ENCODE measurements around the gene CHID1.

CHID1 gene

GRCh38 chr11:861105-861479 lies 49.5 kb downstream of the CHID1 start:
- no peak for DNase-seq

GRCh38 chr11:860234-861104 lies 50.1 kb downstream of the CHID1 start:
- DNase-seq, result no peak

GRCh38 chr11:859394-860131 lies 51.0 kb downstream of the CHID1 start:
- no peak for DNase-seq

- no peak for DNase-seq
Observed at GRCh38 chr11:858762-859339, 51.8 kb downstream of the CHID1 start.

- DNase-seq, result no peak
Observed at GRCh38 chr11:858053-858761, 52.4 kb downstream of the CHID1 start.

- DNase-seq, result no peak
Observed at GRCh38 chr11:856397-856796, 54.2 kb downstream of the CHID1 start.

- DNase-seq, result no peak
Observed at GRCh38 chr11:855796-856195, 54.8 kb downstream of the CHID1 start.

GRCh38 chr11:855330-855674 lies 55.3 kb downstream of the CHID1 start:
- DNase-seq, result no peak

GRCh38 chr11:854601-855329 lies 55.8 kb downstream of the CHID1 start:
- DNase-seq, result no peak

- DNase-seq, result no peak
Observed at GRCh38 chr11:853682-854448, 56.7 kb downstream of the CHID1 start.

GRCh38 chr11:852762-853161 lies 57.8 kb downstream of the CHID1 start:
- no peak for DNase-seq

GRCh38 chr11:850775-851763 lies 59.5 kb downstream of the CHID1 start:
- no peak for DNase-seq

GRCh38 chr11:849951-850774 lies 60.4 kb downstream of the CHID1 start:
- no peak for DNase-seq

GRCh38 chr11:849104-849824 lies 61.3 kb downstream of the CHID1 start:
- DNase-seq, result no peak

GRCh38 chr11:848380-848931 lies 62.2 kb downstream of the CHID1 start:
- DNase-seq, result peak; percentile 66

- no peak for DNase-seq
Observed at GRCh38 chr11:847876-848275, 62.7 kb downstream of the CHID1 start.

GRCh38 chr11:846496-847098 lies 64.0 kb downstream of the CHID1 start:
- DNase-seq, result no peak

GRCh38 chr11:845872-846495 lies 64.6 kb downstream of the CHID1 start:
- no peak for DNase-seq

All from activated CD4-positive, alpha-beta T cell treated with anti-CD3 and anti-CD28 coated beads, Interleukin-2, amount 50 U/mL, for 1 hour (primary cell).